Measurements from ENCODE around the gene SYNE1. TPM values are rescaled to one million over a fixed set of nuclear protein-coding genes. Genes with fewer than 3 reads are reported as not detected.
A peak's percentile ranks its signal among the peaks of the same experiment; 100 is the strongest.

The SYNE1 gene
- total RNA-seq, 1 donor from 2014 or later, result 26.6 TPM

GRCh38 chr6:152110886-152111820 is 526.0 kb downstream of the SYNE1 start:
- no peaks in the 10 kb centered on the region for H3K27me3 Mint-ChIP-seq
- H3K4me1 Mint-ChIP-seq (ENCODE audit: unreplicated experiment), result no peaks in the 10 kb centered on the region
- no peak for TF ChIP-seq CTCF (conservative IDR thresholded peaks at IDR 0.05)
- no peaks in the 10 kb centered on the region for H3K36me3 Mint-ChIP-seq
- peaks cover 5% of the 10 kb centered on the region for H3K9me3 Mint-ChIP-seq
- no peak overlapping the region for H3K27ac Mint-ChIP-seq
- DNase-seq (ENCODE audit: extremely low spot score, unreplicated experiment), result no peak
- H3K4me3 Mint-ChIP-seq, result no peak overlapping the region

- no peak overlapping the region for H3K4me3 Mint-ChIP-seq
Observed at GRCh38 chr6:152107973-152108372, 529.2 kb downstream of the SYNE1 start.

GRCh38 chr6:152100183-152100618 is 537.0 kb downstream of the SYNE1 start:
- H3K4me3 Mint-ChIP-seq, result no peak overlapping the region
- no peak for TF ChIP-seq CTCF (conservative IDR thresholded peaks at IDR 0.05)
- peaks cover 3% of the 10 kb centered on the region for H3K27me3 Mint-ChIP-seq
- peaks cover 16% of the 10 kb centered on the region for H3K4me1 Mint-ChIP-seq (ENCODE audit: unreplicated experiment)
- no peaks in the 10 kb centered on the region for H3K36me3 Mint-ChIP-seq
- DNase-seq (ENCODE audit: extremely low spot score, unreplicated experiment), result no peak
- H3K27ac Mint-ChIP-seq, result no peak overlapping the region
- peaks cover 7% of the 10 kb centered on the region for H3K9me3 Mint-ChIP-seq

More at GRCh38 chr6:152107973-152108372, 529.2 kb downstream of the SYNE1 start:
- no peak for DNase-seq (ENCODE audit: extremely low spot score, unreplicated experiment)
- H3K9me3 Mint-ChIP-seq, result peaks cover 5% of the 10 kb centered on the region
- H3K27me3 Mint-ChIP-seq, result peaks cover 3% of the 10 kb centered on the region
- H3K4me1 Mint-ChIP-seq (ENCODE audit: unreplicated experiment), result no peaks in the 10 kb centered on the region
- no peak overlapping the region for H3K27ac Mint-ChIP-seq
- H3K36me3 Mint-ChIP-seq, result no peaks in the 10 kb centered on the region
- TF ChIP-seq CTCF (conservative IDR thresholded peaks at IDR 0.05), result no peak

GRCh38 chr6:152099446-152100182 is 537.5 kb downstream of the SYNE1 start:
- H3K4me3 Mint-ChIP-seq, result no peak overlapping the region
- peak overlapping the region; percentile 4 for H3K27ac Mint-ChIP-seq
- TF ChIP-seq CTCF (conservative IDR thresholded peaks at IDR 0.05), result no peak
- H3K4me1 Mint-ChIP-seq (ENCODE audit: unreplicated experiment), result peaks cover 21% of the 10 kb centered on the region
- no peaks in the 10 kb centered on the region for H3K36me3 Mint-ChIP-seq
- DNase-seq (ENCODE audit: extremely low spot score, unreplicated experiment), result no peak
- H3K27me3 Mint-ChIP-seq, result peaks cover 3% of the 10 kb centered on the region
- peaks cover 12% of the 10 kb centered on the region for H3K9me3 Mint-ChIP-seq

GRCh38 chr6:152098683-152099082 is 538.5 kb downstream of the SYNE1 start:
- Mint-ChIP-seq H3K36me3 (no peaks in the 10 kb centered on the region), H3K27me3 (peaks cover 7% of the 10 kb centered on the region), H3K4me3 (no peak overlapping the region), H3K4me1 (ENCODE audit: unreplicated experiment) (peaks cover 29% of the 10 kb centered on the region), H3K27ac (no peak overlapping the region), H3K9me3 (peaks cover 17% of the 10 kb centered on the region)
- TF ChIP-seq CTCF (conservative IDR thresholded peaks at IDR 0.05), result no peak
- no peak for DNase-seq (ENCODE audit: extremely low spot score, unreplicated experiment)

Data from type B pancreatic cell (in vitro differentiated cells).